BJ (cell line): ENCODE results near the gene HNRNPAB. TPM values are rescaled to one million over a fixed set of nuclear protein-coding genes. Genes with fewer than 3 reads are reported as not detected.
"Not testable (repeated sequence)": the region's sequence is repeated elsewhere in the genome, so short reads cannot be mapped to it uniquely, and the experiment has no call there.

Experiments
- CTCF ChIA-PET: fragments of 350-600 bp; formaldehyde crosslinking; extraction: SDS; loops from one replicate; lab custom pipeline; 2021; ENCODE audit warnings: antibody characterized with exemption, inconsistent platforms; lab: Yijun Ruan, JAX
- POLR2A ChIA-PET: fragments of 300-600 bp; sonication (Branson Sonifier 250); formaldehyde crosslinking; extraction: SDS; loops from one replicate; lab custom pipeline; 2021; ENCODE audit warnings: antibody characterized with exemption; lab: Charles Lee
- DNase-seq: peaks from one replicate; pipeline ENCODE4 v3.0.0-alpha.2; 2011; ENCODE audit warnings: low read depth
- H3K27me3 ChIP-seq: 2 replicates; pipeline ENCODE4 v1.6.0; 2011; ENCODE audit warnings: low read length; ENCODE audit not compliant: control insufficient read depth, insufficient read depth
- H3K36me3 ChIP-seq: 2 replicates; pipeline ENCODE4 v1.5.1; 2011; ENCODE audit warnings: low read length; ENCODE audit not compliant: control insufficient read depth, insufficient read depth
- H3K4me3 ChIP-seq: 2 replicates; pipeline ENCODE4 v1.5.1; 2011; ENCODE audit warnings: low read depth, mild to moderate bottlenecking, control low read depth, low read length
- polyA plus RNA-seq: library from polyadenylated mRNA; depleted of rRNA; stranded (reverse); fragments of >200 nt; gene quantifications from 2 replicates; pipeline ENCODE4 v1.2.3, GENCODE V29; 2011
- TF ChIP-seq, protein P1 (sequence below): IDR thresholded peaks from 2 replicates; pipeline ENCODE4 v1.5.1; 2011; ENCODE audit warnings: low read depth, mild to moderate bottlenecking, control low read depth, inconsistent platforms, low read length, moderate library complexity; ENCODE audit not compliant: insufficient read depth

Gene HNRNPAB
- polyA plus RNA-seq, 1 experiment: 59.3 TPM

DNA sequence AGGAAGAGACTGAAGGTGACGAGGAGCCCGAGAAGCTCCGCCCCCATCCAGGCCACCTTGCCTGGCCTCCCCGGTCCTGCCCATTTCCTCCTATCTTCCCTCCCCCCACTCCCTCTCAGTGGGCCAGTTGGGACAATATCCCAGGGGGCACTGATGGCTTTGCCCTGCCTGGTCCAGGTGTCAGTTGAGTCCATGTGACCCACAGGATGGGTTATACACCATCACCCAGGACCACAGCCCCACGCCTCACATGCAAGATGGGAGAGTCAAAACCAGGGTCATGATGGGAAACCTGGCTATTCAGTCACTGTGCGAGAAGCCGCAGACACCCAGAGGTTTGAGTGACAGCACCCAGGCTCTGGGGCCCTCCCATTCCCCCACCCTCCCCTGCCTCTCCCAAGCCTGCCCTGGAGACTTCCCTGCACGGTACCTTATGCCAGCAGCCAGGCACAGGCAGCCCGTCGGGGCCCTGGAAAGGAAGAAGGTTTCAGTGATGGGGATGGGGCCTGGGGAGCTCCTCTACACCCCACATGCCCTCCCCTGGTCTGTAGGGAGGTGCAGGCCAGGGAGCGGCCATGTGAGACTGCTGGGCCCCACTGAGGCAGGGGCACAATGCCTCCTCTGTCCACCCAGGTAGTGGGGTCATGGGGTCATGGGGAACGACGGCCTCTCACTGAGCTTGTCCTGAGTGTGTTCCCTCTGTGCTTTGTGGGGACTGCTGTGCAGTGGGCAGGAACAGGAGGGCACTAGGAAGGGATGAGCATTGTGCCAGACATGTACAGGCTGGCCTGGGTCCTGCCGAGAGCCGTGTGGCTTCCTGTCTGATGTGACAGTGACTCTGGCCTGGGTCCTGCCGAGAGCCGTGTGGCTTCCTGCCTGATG lies 34.6 kb downstream of the HNRNPAB start:
- POLR2A ChIA-PET: no interaction called here
- Histone ChIP-seq H3K36me3 (no peaks in the 10 kb centered on the region), H3K4me3 (no peak overlapping the region), H3K27me3 (no peaks in the 10 kb centered on the region)
- DNase-seq: no peak
- CTCF ChIA-PET: no interaction called here
- TF ChIP-seq, protein P1, sequence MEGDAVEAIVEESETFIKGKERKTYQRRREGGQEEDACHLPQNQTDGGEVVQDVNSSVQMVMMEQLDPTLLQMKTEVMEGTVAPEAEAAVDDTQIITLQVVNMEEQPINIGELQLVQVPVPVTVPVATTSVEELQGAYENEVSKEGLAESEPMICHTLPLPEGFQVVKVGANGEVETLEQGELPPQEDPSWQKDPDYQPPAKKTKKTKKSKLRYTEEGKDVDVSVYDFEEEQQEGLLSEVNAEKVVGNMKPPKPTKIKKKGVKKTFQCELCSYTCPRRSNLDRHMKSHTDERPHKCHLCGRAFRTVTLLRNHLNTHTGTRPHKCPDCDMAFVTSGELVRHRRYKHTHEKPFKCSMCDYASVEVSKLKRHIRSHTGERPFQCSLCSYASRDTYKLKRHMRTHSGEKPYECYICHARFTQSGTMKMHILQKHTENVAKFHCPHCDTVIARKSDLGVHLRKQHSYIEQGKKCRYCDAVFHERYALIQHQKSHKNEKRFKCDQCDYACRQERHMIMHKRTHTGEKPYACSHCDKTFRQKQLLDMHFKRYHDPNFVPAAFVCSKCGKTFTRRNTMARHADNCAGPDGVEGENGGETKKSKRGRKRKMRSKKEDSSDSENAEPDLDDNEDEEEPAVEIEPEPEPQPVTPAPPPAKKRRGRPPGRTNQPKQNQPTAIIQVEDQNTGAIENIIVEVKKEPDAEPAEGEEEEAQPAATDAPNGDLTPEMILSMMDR: no peak

DNA sequence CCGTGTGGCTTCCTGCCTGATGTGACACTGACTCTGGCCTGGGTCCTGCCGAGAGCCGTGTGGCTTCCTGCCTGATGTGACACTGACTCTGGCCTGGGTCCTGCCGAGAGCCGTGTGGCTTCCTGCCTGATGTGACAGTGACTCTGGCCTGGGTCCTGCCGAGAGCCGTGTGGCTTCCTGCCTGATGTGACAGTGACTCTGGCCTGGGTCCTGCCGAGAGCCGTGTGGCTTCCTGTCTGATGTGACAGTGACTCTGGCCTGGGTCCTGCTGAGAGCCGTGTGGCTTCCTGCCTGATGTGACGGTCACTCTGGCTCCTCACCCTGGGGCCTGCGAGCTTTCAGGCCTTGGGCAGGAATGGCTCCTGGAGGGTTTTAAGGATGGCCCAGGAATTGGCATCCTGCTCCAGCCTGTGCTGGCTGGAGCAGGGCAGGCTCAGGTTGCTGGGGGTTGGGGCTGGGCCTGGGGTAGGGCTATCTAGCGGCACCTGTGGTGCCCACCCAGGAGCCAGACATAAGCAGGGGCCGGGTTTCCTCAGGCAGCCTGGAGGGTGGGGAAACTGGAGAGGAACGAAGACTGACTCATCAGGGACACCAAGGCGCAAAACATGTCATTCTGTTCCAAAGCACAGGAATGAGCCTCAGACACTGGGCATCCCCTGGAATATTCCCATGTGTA lies 35.4 kb downstream of the HNRNPAB start:
- H3K4me3 ChIP-seq, H3K36me3 ChIP-seq, H3K27me3 ChIP-seq, CTCF ChIA-PET, POLR2A ChIA-PET, DNase-seq: not testable (repeated sequence)

DNA sequence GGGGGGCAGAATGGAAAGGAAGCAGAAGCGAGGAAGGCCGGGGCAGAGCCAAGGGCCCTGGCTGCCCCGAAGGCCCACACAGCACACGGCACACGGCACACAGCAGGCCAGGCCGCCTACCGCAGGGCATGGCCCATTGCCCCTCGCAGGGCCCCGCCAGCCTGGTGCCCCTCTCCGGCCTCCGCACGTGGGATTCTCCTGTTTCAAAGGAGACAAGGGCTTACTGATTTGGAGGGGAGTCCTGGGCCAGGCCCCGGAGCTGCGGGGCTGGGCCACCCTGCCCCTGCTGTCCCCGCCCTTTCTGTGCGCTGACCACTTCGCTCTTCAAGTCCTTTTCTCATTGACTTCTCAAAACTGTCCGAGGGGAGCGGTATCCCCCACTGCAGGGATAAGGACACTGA lies 36.0 kb downstream of the HNRNPAB start:
- H3K4me3 ChIP-seq: no peak overlapping the region
- POLR2A ChIA-PET: no interaction called here
- TF ChIP-seq, protein P1: no peak
- no peak for DNase-seq
- no peaks in the 10 kb centered on the region for H3K36me3 ChIP-seq
- CTCF ChIA-PET: no interaction called here
- no peaks in the 10 kb centered on the region for H3K27me3 ChIP-seq

DNA sequence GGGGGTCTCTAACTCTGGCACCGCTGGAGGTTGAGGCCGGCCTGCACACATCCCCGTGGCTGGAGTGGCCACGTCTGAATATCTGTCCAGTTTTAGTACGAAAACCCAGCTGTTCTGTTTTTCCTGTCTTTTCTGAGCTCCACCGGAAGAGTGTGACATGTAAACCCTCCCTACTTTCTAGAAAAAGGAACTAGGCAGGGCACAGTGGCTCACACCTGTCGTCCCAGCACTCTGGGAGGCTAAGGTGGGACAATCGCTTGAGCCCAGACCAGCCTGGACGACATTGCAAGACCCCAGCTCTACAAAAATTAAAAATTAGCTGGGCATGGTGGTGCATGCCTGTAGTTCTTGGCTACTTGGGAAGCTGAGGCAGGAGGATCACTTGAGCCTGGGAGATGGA lies 36.4 kb downstream of the HNRNPAB start:
- Histone ChIP-seq H3K27me3 (no peaks in the 10 kb centered on the region), H3K4me3 (no peak overlapping the region), H3K36me3 (no peaks in the 10 kb centered on the region)
- CTCF ChIA-PET: no interaction called here
- POLR2A ChIA-PET: no interaction called here
- TF ChIP-seq, protein P1: no peak
- no peak for DNase-seq

DNA sequence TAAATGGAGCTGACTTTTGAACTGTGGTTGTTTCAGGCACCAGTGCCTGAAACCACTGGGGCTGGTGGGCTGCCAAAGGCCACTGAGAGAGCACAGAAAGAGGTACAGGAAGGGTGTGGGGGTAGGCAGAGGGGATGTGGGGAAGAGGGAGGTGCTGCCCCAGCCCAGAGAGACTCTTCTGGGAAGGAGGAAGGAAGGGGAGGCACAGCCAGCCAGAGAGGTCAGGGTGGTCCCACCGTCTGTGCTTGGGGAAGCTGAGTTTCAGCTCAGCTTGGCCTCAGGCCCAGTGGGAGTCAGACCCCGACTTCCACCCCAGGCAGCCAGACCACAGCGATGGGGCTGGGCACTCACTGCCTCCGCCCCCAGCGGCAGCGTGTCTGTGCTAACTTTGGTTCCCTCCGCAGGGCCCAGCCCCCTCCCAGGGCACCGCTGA lies 36.9 kb downstream of the HNRNPAB start:
- Histone ChIP-seq H3K27me3 (no peaks in the 10 kb centered on the region), H3K4me3 (no peak overlapping the region), H3K36me3 (no peaks in the 10 kb centered on the region)
- no peak for DNase-seq
- TF ChIP-seq, protein P1: no peak
- POLR2A ChIA-PET: no interaction called here
- CTCF ChIA-PET: no interaction called here
